KMS-11 (cell line): ENCODE results near the gene HIRA.
A peak's percentile ranks its signal among the peaks of the same experiment; 100 is the strongest.

Source experiments
- H2AFZ ChIP-seq: fragments of 200-600 bp; sonication (generic); 2 replicates; pipeline ENCODE4 v1.6.1; 2016; ENCODE audit warnings: antibody characterized with exemption, mixed run types, low read depth
- H3K27ac ChIP-seq: fragments of 200-600 bp; sonication (generic); 2 replicates; pipeline ENCODE4 v1.6.1; 2016; ENCODE audit warnings: mild to moderate bottlenecking, mixed run types
- H3K27me3 ChIP-seq: fragments of 200-600 bp; sonication (generic); 2 replicates; pipeline ENCODE4 v1.6.1; 2017; ENCODE audit warnings: mild to moderate bottlenecking, low read depth, mixed run types, moderate library complexity; ENCODE audit not compliant: insufficient read depth
- H3K36me3 ChIP-seq: fragments of 200-600 bp; sonication (generic); 2 replicates; pipeline ENCODE4 v1.6.1; 2017; ENCODE audit warnings: mild to moderate bottlenecking, mixed run types; ENCODE audit not compliant: insufficient read depth
- H3K4me1 ChIP-seq: fragments of 200-600 bp; sonication (generic); 2 replicates; pipeline ENCODE4 v1.6.1; 2016; ENCODE audit warnings: mild to moderate bottlenecking, low read depth, mixed run types; ENCODE audit not compliant: poor library complexity, severe bottlenecking
- H3K4me2 ChIP-seq: fragments of 200-600 bp; sonication (generic); 2 replicates; pipeline ENCODE4 v1.7.0; 2016; ENCODE audit warnings: mild to moderate bottlenecking, mixed run types
- H3K4me3 ChIP-seq: fragments of 200-600 bp; sonication (generic); IDR thresholded peaks from 2 replicates; pipeline ENCODE4 v1.6.1; 2017; ENCODE audit warnings: low read depth, low read length, mixed read lengths; ENCODE audit not compliant: insufficient read depth
- H3K79me2 ChIP-seq: fragments of 200-600 bp; sonication (generic); 2 replicates; pipeline ENCODE4 v1.6.1; 2016; ENCODE audit warnings: low read depth, mixed run types; ENCODE audit not compliant: insufficient read depth
- H3K9ac ChIP-seq: fragments of 200-600 bp; sonication (generic); 2 replicates; pipeline ENCODE4 v1.6.1; 2016; ENCODE audit warnings: mild to moderate bottlenecking, mixed run types
- H4K20me1 ChIP-seq: fragments of 200-600 bp; sonication (generic); 2 replicates; pipeline ENCODE4 v1.6.1; 2016; ENCODE audit warnings: mild to moderate bottlenecking, mixed run types; ENCODE audit not compliant: insufficient read depth
- TF ChIP-seq, protein P1 (sequence below): fragments of 200-600 bp; sonication (generic); conservative IDR thresholded peaks from 2 replicates; pipeline ENCODE4 v1.6.1; 2017; ENCODE audit warnings: low read depth, mild to moderate bottlenecking, antibody characterized with exemption, low read length, moderate library complexity, mixed read lengths

Gene HIRA

DNA sequence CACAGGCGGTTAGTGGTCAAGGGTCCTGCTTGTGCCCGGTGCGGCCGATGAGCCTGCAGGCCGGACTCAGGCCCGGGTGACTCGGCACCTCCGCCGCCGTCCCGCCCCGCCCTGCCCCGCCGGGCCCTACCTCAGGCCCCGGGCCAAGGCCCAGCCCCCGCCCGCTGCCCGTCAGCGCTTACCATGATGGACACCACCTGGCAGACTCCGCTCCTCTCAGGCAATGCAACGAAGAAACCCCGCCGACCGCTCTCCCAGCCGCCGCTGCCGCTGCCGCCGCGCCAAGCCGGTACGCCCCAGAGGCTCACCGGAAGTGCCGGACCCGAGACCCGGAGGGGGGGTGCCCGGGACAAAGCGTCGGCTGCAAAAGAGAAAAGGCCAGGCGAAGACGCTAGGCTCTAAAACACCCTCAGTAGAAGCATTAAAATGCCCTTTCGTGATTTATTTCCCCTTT lies 47.4 kb upstream of the HIRA start, which contains the start of gene UFD1:
Gene UFD1, minus strand, starts transcription at position 293 of the 454 bp plus-strand sequence. Its CDS starts 108 bp downstream, at position 185.
- TF ChIP-seq, protein P1, sequence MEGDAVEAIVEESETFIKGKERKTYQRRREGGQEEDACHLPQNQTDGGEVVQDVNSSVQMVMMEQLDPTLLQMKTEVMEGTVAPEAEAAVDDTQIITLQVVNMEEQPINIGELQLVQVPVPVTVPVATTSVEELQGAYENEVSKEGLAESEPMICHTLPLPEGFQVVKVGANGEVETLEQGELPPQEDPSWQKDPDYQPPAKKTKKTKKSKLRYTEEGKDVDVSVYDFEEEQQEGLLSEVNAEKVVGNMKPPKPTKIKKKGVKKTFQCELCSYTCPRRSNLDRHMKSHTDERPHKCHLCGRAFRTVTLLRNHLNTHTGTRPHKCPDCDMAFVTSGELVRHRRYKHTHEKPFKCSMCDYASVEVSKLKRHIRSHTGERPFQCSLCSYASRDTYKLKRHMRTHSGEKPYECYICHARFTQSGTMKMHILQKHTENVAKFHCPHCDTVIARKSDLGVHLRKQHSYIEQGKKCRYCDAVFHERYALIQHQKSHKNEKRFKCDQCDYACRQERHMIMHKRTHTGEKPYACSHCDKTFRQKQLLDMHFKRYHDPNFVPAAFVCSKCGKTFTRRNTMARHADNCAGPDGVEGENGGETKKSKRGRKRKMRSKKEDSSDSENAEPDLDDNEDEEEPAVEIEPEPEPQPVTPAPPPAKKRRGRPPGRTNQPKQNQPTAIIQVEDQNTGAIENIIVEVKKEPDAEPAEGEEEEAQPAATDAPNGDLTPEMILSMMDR, result no peak
- Histone ChIP-seq H3K27ac (peak within 1 kb of the TSS; percentile 98), H3K4me2 (peak within 1 kb of the TSS; percentile 77), H4K20me1 (no peaks in the 10 kb centered on the region; the same call in 1 of the 2 replicates), H3K27me3 (no peaks in the 10 kb centered on the region), H3K9ac (peak within 1 kb of the TSS; percentile 97), H3K36me3 (0 out of 2 replicates have a peak, but pooled peaks cover 3% of the 10 kb centered on the region), H2AFZ (peak within 1 kb of the TSS; percentile 92), H3K79me2 (peaks cover 58% of the 10 kb centered on the region), H3K4me1 (peaks cover 19% of the 10 kb centered on the region), H3K4me3 (no peak within 1 kb of the TSS)

DNA sequence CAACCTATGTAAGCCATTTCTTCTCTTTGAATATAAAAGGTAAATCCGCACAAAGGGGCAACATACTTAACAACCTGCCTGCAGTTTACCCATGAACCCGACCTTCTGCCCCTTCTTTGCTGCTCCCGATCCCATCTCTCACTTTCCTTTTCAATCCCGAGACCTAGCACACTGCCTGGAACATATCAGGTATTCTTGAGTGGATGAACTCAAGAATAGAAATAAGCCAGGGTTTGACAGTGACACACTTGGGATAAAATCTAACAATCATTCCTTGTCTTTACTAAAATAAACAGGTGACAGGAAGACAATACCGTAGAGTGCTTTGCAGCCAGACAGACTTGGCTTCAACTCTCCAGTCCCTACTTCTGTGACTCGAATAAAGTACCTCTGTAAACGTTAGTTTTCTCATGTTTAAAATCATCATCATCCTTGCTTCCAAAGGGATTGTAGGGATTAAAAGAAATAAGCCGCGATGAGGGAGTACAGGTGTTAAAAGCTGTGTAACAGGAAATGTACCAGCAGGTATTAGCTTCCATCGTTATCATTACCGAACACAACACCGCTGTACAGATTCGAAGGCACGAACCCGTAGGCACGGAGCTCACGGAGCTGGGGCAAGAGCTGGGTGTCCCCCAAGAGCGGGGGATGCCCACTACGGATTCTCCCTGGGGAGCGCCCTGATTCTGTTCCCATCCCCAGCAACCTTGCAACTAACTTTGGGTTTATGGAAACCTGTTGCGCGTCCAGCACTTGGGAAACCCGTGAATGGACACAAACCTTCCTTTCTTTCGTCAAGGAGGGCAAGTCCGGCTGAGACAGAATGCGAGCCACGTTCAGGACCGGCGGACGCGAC lies 46.7 kb upstream of the HIRA start:
- Histone ChIP-seq H3K36me3 (no peaks in the 10 kb centered on the region), H4K20me1 (no peaks in the 10 kb centered on the region; the same call in 1 of the 2 replicates), H3K79me2 (peaks cover 58% of the 10 kb centered on the region), H3K4me3 (no peak overlapping the region), H3K27me3 (no peaks in the 10 kb centered on the region), H3K4me2 (peak overlapping the region; percentile 77), H3K4me1 (peaks cover 26% of the 10 kb centered on the region), H3K27ac (peak overlapping the region; percentile 98), H3K9ac (peak overlapping the region; percentile 97), H2AFZ (peak overlapping the region; percentile 92; the same call in 1 of the 2 replicates)
- TF ChIP-seq, protein P1, result no peak

DNA sequence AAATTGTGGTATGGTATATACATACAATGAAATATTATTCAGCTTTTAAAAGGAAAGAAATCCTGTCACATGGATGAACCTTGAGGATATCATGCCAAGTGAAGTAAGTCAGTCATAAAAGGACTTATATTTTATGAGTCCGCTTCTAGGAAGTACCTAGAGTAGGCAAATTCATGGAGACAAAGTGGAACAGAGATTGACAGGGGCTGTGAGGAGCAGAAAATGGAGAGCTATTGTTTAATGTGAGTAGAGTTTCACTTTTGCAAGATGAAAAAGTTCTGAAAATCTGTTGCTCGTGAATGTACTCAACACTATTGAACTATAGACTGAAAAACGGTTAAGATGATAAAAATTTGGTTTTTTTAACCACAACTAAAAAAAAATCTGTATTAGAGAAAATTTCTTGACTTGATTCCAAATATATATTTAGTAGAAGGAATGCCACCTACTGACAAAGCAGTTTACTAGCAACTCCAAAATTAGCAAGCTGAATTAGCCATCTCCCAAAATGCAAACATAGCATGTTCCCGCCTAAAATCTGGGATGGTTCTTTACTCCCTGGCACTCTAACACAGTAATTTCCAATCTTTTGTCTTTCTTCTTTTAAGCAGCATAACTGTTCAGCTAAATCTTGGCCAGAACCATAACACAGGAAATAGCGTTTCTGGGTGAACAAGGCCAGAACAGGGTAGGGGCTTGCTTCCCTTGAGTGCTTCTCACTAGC lies 46.0 kb upstream of the HIRA start:
- Histone ChIP-seq H3K4me1 (peaks cover 33% of the 10 kb centered on the region), H3K27ac (peak overlapping the region; percentile 98; the same call in 1 of the 2 replicates), H2AFZ (no peak overlapping the region), H3K79me2 (peaks cover 63% of the 10 kb centered on the region), H3K9ac (peak overlapping the region; percentile 97; the same call in 1 of the 2 replicates), H3K27me3 (no peaks in the 10 kb centered on the region), H3K4me2 (peak overlapping the region; percentile 77), H3K36me3 (no peaks in the 10 kb centered on the region), H4K20me1 (no peaks in the 10 kb centered on the region; the same call in 1 of the 2 replicates), H3K4me3 (no peak overlapping the region)
- TF ChIP-seq, protein P1, result no peak

DNA sequence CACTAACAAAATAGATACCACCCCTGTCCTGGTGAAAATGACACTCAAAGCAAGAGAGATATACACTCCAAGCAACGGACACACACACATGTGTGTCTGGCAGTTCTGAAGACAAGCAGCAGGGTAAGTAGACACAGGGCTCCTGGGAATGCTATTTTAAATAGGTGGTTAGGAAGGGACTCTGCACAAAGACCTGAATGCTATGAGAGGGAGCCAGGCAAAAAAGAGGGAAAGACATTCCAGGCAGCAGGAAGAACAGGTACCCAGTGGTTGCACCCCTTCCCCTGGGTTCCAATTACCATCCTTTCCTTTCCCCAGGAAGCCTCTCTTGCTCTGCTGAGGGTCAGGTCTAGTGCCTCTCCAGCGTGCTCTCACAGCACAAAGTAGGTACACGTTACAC lies 44.5 kb upstream of the HIRA start:
- H2AFZ ChIP-seq, result no peak overlapping the region
- TF ChIP-seq, protein P1, result no peak
- no peak overlapping the region for H3K27ac ChIP-seq
- H3K4me2 ChIP-seq, result no peak overlapping the region
- H3K79me2 ChIP-seq, result peaks cover 53% of the 10 kb centered on the region
- no peaks in the 10 kb centered on the region for H3K36me3 ChIP-seq
- no peak overlapping the region for H3K9ac ChIP-seq
- H4K20me1 ChIP-seq, result no peaks in the 10 kb centered on the region; the same call in 1 of the 2 replicates
- H3K4me1 ChIP-seq, result peaks cover 37% of the 10 kb centered on the region
- H3K27me3 ChIP-seq, result no peaks in the 10 kb centered on the region
- H3K4me3 ChIP-seq, result no peak overlapping the region
